AG08396 (cell line): ENCODE measurements around the gene STXBP6.
"Not testable (repeated sequence)": the region's sequence is repeated elsewhere in the genome, so short reads cannot be mapped to it uniquely, and the experiment has no call there.

Experiments
- DNase-seq: peaks from one replicate; pipeline ENCODE4 v3.0.0; 2012; ENCODE audit warnings: low spot score, mixed read lengths

The STXBP6 gene

GRCh38 chr14:24828486-24828885 is 221.5 kb downstream of the STXBP6 start:
- DNase-seq, result no peak

- DNase-seq, result no peak
Observed at GRCh38 chr14:24826390-24826789, 223.6 kb downstream of the STXBP6 start.

DNA sequence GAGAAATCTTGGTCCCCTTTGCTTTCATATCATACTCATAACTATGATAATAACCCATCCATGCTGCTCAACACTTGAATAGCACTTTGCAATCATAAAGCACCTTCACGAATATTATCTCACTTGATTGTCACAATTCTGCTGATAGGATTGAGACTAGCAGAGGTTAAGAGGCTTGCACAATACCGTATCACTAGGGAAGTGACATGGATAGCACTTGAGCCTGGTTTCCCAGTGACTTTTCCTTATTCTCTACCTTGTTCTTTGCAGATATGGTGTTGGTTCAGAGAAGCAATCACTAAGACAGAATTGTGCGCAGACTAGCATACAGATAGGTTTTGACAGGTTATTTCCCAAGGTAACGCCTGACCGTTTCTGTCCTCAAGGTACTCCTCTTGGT is 229.3 kb downstream of the STXBP6 start:
- no peak for DNase-seq

- DNase-seq, result no peak
Observed at GRCh38 chr14:24818823-24819341, 231.1 kb downstream of the STXBP6 start.

- no peak for DNase-seq
Observed at GRCh38 chr14:24818058-24818822, 231.7 kb downstream of the STXBP6 start.

GRCh38 chr14:24817212-24818057 is 232.5 kb downstream of the STXBP6 start:
- peak; percentile 23 for DNase-seq

- DNase-seq, result no peak
Observed at GRCh38 chr14:24816929-24817211, 233.1 kb downstream of the STXBP6 start.

DNA sequence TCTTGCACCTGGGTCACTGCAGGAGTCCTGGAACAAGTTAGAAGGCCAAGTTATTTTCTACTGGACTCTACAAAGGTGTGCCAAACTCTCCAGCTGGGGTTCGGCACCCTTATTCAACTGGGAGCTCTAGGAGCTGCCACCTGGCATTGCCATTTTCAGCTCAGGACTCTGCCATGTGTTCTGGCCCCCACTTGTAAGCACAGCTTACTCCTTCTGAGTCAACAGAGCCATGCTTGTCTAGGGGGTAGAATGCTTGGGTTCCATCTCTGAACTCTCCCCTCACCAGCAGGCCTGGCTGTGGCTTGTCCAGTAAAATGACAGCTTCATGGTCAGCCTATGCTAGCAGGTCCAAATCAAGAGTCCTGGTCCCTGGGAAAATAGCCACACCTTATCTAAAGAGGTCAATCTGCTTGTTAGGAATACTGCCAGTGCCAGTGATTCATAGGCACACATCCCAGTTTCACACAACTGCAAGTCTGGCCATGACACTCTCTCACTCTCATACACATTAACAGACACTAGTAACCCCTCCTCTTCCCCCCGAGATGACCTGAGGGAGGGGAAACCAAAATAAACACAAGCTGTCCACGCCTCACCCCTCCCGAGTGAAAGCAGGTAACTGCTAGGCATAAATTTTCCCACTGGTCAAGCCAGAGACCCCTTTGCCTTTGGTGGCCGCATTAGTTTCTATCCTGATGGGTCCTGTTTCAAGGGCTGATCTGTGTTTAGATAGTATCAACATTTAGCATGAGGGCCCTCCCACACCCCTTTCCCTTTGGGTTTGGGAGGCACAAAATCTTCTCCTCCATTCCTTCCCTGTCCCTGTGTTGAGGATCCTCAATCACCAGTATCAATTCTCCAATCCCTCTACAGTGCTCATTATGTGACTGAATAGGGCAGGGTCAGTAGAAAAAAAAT is 233.7 kb downstream of the STXBP6 start:
- DNase-seq, result no peak

- no peak for DNase-seq
Observed at GRCh38 chr14:24815543-24815942, 234.4 kb downstream of the STXBP6 start.

- no peak for DNase-seq
Observed at GRCh38 chr14:24814944-24815343, 235.0 kb downstream of the STXBP6 start.

- no peak for DNase-seq
Observed at GRCh38 chr14:24814346-24814745, 235.6 kb downstream of the STXBP6 start.

DNA sequence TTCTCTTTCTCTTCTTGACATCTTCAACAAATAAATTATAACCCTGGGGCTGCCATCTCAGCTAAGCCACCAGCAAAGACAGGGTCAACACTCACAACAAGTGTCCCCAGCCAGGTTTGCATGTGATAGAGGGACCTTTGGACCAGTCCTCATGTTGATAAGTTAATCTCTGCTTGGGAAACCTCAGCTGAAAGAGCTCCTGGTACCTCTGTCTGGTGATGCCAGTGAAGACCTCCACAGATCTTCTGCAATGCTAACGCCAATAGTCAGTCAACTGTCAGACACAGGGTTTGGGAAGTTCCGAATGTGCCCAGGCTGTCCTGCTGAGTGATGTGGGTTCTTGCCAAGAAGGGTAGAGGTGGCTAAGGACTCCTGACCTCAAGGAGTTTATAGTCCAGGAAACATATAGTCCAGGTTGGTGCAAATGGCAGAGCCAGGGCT is 236.1 kb downstream of the STXBP6 start:
- no peak for DNase-seq

DNA sequence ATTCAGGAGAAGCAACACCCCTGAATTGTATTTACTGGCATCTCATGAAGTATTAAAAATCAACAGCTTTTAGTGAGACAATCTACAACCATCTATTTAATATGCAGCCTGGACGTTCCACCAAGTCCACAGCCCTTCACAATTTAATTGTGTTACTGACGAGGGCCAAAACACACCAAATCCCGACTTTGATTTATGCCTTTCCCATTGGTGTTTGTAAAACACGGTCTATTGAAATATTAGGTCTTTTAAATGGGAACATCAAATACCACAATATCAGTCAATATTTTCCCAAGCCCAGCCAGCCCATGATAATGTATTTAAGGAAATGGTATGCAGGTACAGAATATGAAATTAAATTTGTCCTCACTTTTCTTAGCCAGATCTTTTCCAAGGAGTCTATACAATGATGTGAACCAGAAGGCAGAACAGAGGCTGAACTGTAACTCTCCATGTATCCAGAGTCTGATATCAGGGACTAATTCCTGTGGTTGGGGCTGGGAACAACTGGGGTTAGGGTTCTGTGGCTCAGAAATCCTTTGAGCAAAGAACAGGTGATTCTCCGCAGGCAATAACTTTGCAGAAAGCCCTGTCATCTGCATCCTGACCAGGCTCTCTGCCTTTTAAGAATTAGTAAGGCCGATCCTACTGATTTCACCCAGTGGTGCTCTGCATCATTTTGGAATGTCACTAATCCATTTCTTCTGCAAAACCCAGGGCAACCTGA is 236.7 kb downstream of the STXBP6 start:
- no peak for DNase-seq

GRCh38 chr14:24809135-24809534 is 240.8 kb downstream of the STXBP6 start:
- DNase-seq, result no peak

DNA sequence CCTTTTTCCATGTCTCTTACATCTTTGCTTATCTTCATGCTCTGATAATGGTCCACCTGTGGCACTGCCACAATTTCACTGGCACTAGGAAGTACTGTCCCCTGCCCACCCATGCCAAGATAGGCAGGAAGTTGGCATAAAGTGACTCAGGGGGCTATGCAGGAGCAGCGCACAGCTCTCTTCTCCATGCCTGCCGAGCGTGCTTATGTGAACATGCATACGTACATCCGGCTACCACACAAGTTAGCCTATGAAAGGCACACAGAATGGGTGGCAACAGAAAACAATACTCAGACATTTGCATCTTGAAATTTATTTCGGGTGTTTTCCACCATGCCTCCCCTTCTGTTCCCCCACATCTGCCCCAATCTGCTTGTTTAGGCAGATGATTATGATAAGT is 241.5 kb downstream of the STXBP6 start:
- no peak for DNase-seq

DNA sequence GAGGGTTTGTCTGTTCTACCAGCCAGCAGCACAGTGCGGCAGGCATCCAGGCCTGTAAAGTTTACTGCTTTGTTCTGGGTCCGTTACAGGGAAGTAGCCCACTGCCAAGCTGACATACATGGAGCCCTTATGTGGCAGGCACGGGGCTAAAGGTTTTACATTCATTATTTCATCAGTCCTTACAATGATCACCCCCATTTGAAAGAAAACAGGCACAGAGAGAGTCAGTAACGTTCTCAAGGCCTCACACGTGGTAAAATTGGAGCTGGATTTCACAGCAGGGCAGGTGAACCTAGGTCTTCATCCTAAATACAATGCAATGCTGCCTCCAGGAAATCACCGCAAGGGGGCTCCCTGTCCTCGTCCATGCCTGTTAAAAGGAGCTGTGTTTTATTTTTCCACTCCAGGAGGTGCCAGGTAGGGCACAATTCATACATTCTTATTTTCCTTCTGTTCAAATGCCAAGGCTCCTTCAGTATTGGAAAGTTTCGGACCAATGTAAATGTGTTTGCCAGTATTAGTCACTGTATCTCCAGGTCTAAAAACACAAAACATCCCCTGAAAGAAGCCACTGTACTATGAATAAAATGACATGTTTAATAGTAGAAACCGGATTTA is 243.8 kb downstream of the STXBP6 start:
- DNase-seq, result peak; percentile 45

DNA sequence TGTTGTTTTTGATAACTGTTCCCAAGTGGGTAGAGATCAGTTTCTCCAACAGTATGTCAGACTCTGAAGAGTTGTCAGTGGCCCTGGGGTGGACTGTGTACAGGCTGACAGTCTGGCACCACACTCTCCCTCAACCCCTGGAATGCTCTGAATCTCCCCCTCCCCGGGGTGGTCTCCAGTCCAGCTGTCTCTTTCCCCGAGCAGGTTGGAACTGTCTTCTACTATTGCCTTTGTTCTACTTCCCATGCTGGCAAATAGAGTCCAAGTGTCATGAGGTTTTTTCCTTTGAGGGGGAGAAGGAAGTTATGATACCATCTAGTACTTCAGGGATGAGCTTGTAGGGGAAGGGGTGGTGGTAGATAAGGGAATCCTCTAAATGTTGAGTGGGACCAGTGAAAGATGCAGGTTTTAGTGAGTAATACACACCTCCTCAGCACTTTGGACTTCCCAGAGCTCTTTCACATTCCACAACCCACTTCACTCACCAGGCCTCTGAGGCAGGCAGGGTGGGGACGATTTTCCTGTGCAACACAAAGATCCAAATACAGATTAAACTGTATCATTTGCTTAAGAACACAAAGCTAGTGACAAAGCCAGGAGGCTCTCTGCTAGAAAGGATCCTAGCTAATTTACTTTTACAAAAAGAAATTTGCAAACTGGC is 245.3 kb downstream of the STXBP6 start:
- DNase-seq, result no peak

- DNase-seq, result no peak
Observed at GRCh38 chr14:24803933-24804494, 245.9 kb downstream of the STXBP6 start.

- not testable (repeated sequence) for DNase-seq
Observed at GRCh38 chr14:24803426-24803825, 246.5 kb downstream of the STXBP6 start.

- DNase-seq, result no peak
Observed at GRCh38 chr14:24802236-24802635, 247.7 kb downstream of the STXBP6 start.
